ENCODE measurements around the gene ZNF2.
"Not testable (repeated sequence)": the region's sequence is repeated elsewhere in the genome, so short reads cannot be mapped to it uniquely, and the experiment has no call there.

Gene ZNF2

DNA sequence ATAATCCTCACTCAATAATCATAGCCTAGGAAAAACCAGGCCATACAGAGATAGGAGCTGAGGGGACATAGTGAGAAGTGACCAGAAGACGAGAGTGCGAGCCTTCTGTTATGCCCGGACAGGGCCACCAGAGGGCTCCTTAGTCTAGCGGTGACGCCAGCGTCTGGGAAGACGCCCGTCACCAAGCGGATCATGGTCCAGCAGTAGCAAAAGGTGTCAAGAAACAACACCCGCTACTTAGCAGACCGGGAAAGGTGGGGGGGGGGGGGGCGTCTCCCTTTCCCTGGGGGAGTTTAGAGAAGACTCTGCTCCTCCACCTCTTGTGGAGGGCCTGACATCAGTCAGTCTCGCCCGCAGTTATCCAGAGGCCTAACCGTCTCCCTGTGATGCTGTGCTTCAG is 27.3 kb downstream of the ZNF2 start:
- not testable (repeated sequence) for H3K4me3 ChIP-seq (ENCODE audit: low read depth, low read length); DNase-seq (ENCODE audit: low read depth)

DNA sequence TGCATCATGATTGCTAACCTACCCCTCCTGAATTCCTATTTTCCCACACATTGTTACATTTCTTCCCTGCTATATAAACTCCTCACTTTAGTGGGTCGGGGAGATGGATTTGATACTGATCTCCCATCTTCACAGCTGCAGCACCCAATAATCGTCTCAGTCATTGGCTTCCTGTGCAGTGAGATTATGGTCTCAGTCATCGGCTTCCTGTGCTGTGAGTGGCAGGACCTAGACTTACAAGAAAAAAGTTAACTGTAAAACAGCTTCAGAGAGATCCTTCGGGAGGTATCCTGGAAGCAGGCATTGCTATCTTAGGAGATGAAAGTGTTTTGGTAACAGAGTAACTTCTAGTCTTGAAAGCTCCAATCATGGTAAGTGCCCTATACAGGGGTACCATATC is 38.3 kb downstream of the ZNF2 start:
- H3K4me3 ChIP-seq (ENCODE audit: low read depth, low read length) = no peak overlapping the region
- DNase-seq (ENCODE audit: low read depth) = no peak

- H3K4me3 ChIP-seq (ENCODE audit: low read depth, low read length) = no peak overlapping the region
- DNase-seq (ENCODE audit: low read depth) = no peak
These were observed 38.8 kb downstream of the ZNF2 start for GRCh38 chr2:95204396-95204795.

GRCh38 chr2:95206096-95206495 is 40.5 kb downstream of the ZNF2 start:
- no peak overlapping the region for H3K4me3 ChIP-seq (ENCODE audit: low read depth, low read length)
- no peak for DNase-seq (ENCODE audit: low read depth)

DNA sequence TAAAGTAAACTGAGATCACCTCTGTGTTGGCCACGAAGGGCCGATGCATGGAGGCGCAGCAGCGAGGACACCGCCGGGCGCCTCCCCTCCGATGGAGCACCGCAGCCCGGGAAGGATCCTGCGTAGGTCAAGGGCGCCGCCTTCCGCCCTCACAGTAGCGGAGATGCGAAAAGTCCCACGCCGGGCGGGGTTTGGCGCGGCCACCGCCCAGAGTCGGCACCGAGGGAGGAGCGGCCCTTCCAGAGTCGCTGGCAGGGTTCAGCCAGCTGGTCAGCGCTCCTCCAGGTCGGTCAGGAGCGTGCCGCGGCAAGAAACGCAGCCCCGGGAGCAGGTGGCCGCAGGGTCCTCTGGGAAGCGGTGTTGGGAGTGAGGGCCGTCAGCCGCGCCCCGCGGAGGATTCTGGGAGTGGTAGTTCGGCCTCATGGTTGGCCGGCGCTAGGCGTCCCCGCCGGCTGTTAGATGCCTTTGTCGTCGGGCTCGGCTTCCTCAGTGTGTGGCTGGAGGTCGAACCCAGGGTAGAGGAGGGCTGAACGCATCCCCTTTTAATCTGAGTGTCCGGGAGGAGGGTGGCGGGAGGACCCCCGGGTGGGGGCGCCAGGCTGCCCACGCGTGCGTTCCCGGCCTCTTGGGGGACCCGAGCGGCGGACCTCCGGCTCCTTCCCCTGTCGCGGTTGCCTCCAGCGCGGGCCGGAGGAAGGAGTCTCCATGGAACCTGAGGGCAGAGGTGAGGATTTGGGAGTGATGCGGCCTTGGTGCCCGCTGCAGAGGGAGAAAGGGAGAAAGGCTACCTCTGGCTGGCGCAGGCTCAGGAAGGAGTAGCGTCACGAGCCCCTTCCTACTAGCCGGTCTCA is 41.7 kb downstream of the ZNF2 start, which contains the start of gene ZNF892:
Gene ZNF892, plus strand, starts transcription at position 411 of the 851 bp plus-strand sequence. Its CDS starts 295 bp downstream, at position 706.
- peak; percentile 62 for DNase-seq (ENCODE audit: low read depth)

GRCh38 chr2:95208106-95208505 is 42.5 kb downstream of the ZNF2 start:
- DNase-seq (ENCODE audit: low read depth) = no peak
- H3K4me3 ChIP-seq (ENCODE audit: low read depth, low read length) = peak overlapping the region; percentile 71

More for the DNA sequence above, 41.7 kb downstream of the ZNF2 start, which contains the start of gene ZNF892:
- H3K4me3 ChIP-seq (ENCODE audit: low read depth, low read length) = peak within 1 kb of the TSS; percentile 71

DNA sequence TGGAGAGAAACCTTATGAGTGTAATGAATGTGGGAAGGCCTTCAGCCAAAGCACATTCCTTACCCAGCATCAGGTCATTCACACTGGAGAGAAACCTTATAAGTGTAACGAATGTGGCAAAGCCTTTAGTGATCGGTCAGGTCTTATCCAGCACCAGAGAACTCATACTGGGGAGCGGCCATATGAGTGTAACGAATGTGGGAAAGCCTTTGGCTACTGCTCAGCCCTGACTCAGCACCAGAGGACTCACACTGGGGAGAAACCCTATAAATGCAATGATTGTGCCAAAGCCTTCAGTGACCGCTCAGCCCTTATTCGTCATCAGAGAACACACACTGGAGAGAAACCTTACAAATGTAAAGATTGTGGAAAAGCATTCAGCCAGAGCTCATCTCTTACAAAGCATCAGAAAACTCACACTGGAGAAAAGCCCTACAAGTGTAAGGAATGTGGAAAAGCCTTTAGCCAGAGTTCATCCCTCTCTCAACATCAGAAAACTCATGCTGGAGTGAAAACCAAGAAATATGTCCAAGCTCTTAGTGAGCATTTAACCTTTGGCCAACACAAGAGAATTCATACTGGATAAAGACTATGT is 49.5 kb downstream of the ZNF2 start:
- no peak overlapping the region for H3K4me3 ChIP-seq (ENCODE audit: low read depth, low read length)
- no peak for DNase-seq (ENCODE audit: low read depth)

DNA sequence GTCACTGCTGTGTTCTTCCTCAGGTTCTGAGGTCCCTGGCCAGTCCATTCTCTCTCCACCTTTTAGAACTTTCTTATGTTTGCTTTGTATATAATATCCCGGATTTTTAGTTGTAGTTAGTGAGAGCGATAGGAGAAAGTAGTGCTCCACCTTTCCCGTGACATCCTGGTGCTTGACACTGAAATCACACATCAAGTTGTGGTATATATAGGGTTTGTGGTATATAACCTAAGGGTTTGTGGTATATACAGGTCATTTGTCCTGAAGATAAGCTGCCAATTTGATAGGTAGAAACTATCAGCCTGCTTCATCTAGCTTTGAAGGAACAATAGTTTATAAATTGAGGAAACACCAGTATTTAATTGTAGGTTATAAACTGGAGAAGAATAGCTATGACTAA is 54.8 kb downstream of the ZNF2 start:
- DNase-seq (ENCODE audit: low read depth) = no peak
- H3K4me3 ChIP-seq (ENCODE audit: low read depth, low read length) = no peak overlapping the region

GRCh38 chr2:95225658-95226057 is 60.0 kb downstream of the ZNF2 start:
- no peak for DNase-seq (ENCODE audit: low read depth)
- H3K4me3 ChIP-seq (ENCODE audit: low read depth, low read length) = no peak overlapping the region

GRCh38 chr2:95231723-95232122 is 66.1 kb downstream of the ZNF2 start:
- no peak overlapping the region for H3K4me3 ChIP-seq (ENCODE audit: low read depth, low read length)
- DNase-seq (ENCODE audit: low read depth) = no peak

DNA sequence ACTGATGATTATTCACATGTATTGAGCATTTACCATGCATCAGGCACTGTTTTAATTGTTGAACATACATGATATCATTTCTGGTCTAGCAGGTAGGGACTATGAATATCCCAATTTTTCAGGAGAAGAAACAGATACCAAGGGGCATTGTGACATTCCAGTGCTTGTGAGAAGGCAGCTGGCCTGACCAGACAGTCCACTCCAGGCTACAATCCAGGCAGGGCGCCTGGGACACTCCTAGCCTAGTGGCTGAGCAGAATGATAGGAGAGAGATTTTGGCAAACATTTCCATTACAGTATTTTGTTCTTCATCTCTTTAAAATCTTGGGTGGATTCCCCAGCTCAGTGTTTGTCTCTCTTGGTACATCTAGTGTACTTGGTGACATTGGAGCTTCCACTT is 66.6 kb downstream of the ZNF2 start:
- no peak overlapping the region for H3K4me3 ChIP-seq (ENCODE audit: low read depth, low read length)
- no peak for DNase-seq (ENCODE audit: low read depth)

Data from skeletal muscle cell (primary cell).